MCF 10A (cell line): Measurements from ENCODE around the gene NBPF3. TPM values are rescaled to one million over a fixed set of nuclear protein-coding genes. Genes with fewer than 3 reads are reported as not detected.
"Not testable (repeated sequence)": the region's sequence is repeated elsewhere in the genome, so short reads cannot be mapped to it uniquely, and the experiment has no call there.

Source experiments
- BruUV-seq: library from RNA; stranded (reverse); fragments of 400-500 nt; replicated peaks from 2 replicates; lab custom pipeline; 2021; lab: Mats Ljungman, UMichigan
- CTCF ChIA-PET: fragments of 300-600 bp; sonication (Branson Sonifier 250); formaldehyde crosslinking; extraction: SDS; loops from one replicate; lab custom pipeline; 2021; ENCODE audit warnings: antibody characterized with exemption, inconsistent platforms; lab: Yijun Ruan, JAX
- POLR2A ChIA-PET: fragments of 300-600, 350-650 bp; sonication (Branson Sonifier 250); formaldehyde crosslinking; extraction: SDS; loops from one replicate; lab custom pipeline; 2020; ENCODE audit warnings: antibody characterized with exemption, inconsistent platforms; lab: Yijun Ruan, JAX
- DNase-seq: peaks from one replicate; pipeline ENCODE4 v3.0.0-alpha.2; 2018; ENCODE audit not compliant: unreplicated experiment
- H3K27ac Mint-ChIP-seq: one replicate; pipeline ENCODE4 v1.8.0; 2022; ENCODE audit warnings: mild to moderate bottlenecking, low read depth, mixed read lengths; ENCODE audit not compliant: unreplicated experiment
- H3K27me3 Mint-ChIP-seq: one replicate; pipeline ENCODE4 v1.8.0; 2022; ENCODE audit warnings: mixed read lengths; ENCODE audit not compliant: insufficient read depth, unreplicated experiment
- H3K36me3 Mint-ChIP-seq: one replicate; pipeline ENCODE4 v1.8.0; 2022; ENCODE audit warnings: mild to moderate bottlenecking, moderate library complexity, mixed read lengths; ENCODE audit not compliant: insufficient read depth, unreplicated experiment
- H3K4me1 Mint-ChIP-seq: one replicate; pipeline ENCODE4 v1.8.0; 2022; ENCODE audit warnings: mixed read lengths; ENCODE audit not compliant: insufficient read depth, unreplicated experiment
- H3K4me3 Mint-ChIP-seq: one replicate; pipeline ENCODE4 v1.8.0; 2022; ENCODE audit warnings: mild to moderate bottlenecking, moderate library complexity, mixed read lengths; ENCODE audit not compliant: unreplicated experiment
- H3K9me3 Mint-ChIP-seq: one replicate; pipeline ENCODE4 v1.8.0; 2022; ENCODE audit warnings: mixed read lengths; ENCODE audit not compliant: unreplicated experiment
- intact Hi-C: fragments of 100-400 bp; cut with micrococcal nuclease; formaldehyde crosslinking; loops from 2 replicates; pipeline ENCODE4 v1.14.1; 2022
- total RNA-seq: library from RNA; stranded (reverse); gene quantifications from 2 replicates; pipeline ENCODE4 v1.2.3, GENCODE V29; 2022
- TF ChIP-seq, protein P1 (sequence below): fragments of 200-600 bp; IDR thresholded peaks from one replicate; pipeline ENCODE4 v1.8.0; 2022; ENCODE audit warnings: antibody characterized with exemption, mild to moderate bottlenecking; ENCODE audit not compliant: unreplicated experiment

The NBPF3 gene
- total RNA-seq, 1 experiment from 2014 or later = 6.5 TPM

DNA sequence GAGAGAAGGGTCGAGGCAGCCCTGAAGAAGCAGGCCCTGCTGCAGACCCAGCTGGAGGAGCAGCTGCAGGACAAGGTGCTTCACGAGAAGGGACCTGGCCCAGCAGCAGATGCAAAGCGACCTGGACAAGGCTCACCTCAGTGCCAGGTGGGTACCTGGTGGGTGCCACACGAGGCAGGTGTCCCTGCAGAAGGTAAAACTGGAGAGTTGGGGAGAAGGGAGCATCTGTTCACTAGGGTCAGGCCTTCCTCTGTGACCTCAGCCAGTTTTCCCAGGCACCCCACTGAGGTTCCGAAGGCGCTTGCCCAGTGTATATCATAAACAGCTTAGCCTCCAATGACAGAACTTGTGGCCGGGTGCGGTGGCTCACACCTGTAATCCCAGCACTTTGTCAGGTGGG is 5.5 kb upstream of the NBPF3 start:
- TF ChIP-seq, protein P1, sequence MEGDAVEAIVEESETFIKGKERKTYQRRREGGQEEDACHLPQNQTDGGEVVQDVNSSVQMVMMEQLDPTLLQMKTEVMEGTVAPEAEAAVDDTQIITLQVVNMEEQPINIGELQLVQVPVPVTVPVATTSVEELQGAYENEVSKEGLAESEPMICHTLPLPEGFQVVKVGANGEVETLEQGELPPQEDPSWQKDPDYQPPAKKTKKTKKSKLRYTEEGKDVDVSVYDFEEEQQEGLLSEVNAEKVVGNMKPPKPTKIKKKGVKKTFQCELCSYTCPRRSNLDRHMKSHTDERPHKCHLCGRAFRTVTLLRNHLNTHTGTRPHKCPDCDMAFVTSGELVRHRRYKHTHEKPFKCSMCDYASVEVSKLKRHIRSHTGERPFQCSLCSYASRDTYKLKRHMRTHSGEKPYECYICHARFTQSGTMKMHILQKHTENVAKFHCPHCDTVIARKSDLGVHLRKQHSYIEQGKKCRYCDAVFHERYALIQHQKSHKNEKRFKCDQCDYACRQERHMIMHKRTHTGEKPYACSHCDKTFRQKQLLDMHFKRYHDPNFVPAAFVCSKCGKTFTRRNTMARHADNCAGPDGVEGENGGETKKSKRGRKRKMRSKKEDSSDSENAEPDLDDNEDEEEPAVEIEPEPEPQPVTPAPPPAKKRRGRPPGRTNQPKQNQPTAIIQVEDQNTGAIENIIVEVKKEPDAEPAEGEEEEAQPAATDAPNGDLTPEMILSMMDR = no peak
- Mint-ChIP-seq H3K27ac (no peak overlapping the region), H3K27me3 (no peaks in the 10 kb centered on the region), H3K4me1 (no peaks in the 10 kb centered on the region), H3K36me3 (peaks cover under 1% of the 10 kb centered on the region), H3K9me3 (no peaks in the 10 kb centered on the region), H3K4me3 (no peak overlapping the region)
- intact Hi-C loops = no loop called here
- no TSS peak for BruUV-seq
- CTCF ChIA-PET = no interaction called here
- POLR2A ChIA-PET = no interaction called here
- DNase-seq = no peak

DNA sequence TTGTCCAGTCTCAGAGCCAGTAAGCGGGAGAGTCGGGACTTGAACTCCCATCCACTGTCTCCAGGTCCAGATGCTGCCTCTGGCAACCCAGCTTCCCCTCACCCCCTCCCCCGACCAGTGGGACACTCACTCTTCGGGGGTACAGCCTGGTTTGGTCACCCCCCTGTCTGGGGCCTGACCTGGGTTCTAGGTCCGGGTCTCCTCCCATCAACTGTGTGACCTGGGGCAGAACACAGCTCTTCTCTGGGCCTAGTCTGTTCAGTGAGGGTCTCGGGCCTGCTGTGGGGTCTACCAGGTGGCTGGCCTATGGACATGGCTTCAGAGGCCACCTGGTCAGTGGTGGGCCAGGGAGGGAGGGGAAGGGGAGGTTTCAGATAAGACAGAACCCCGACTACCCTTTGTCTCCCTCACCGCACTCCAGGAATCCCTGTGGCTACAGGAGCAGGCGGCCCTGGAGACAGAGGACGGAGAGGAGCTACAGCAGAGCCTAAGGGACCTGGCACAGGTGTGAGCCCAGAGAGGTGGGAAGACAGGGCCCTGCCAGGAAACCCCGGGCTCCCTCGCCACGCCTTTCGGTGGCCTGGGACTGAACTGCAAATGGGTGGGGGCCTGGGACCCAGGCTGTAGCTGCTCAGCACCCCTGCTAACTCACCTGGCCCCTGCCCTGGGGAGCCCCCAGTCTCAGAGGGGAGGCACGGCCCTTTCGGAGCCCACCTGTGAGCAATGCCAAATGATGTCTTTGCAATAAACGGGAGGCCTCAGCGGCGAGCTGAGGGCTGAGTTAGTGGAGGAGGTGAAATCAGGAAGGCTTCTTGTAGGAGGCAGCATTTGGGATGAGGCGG is 4.1 kb upstream of the NBPF3 start:
- H3K27me3 Mint-ChIP-seq = no peaks in the 10 kb centered on the region
- no peaks in the 10 kb centered on the region for H3K9me3 Mint-ChIP-seq
- no TSS peak for BruUV-seq
- H3K4me3 Mint-ChIP-seq = no peak overlapping the region
- peaks cover 2% of the 10 kb centered on the region for H3K4me1 Mint-ChIP-seq
- POLR2A ChIA-PET = interaction anchor here (0.6 kb wide), 2 partner anchors 63 to 1521 kb away, joined by 3 read pairs; no protein-coding TSS in a partner anchor
- H3K36me3 Mint-ChIP-seq = peaks cover 6% of the 10 kb centered on the region
- TF ChIP-seq, protein P1 = no peak
- DNase-seq = no peak
- CTCF ChIA-PET = interaction anchor here (0.6 kb wide), 2 partner anchors 220 to 349 kb away, joined by 3 to 4 read pairs; no protein-coding TSS in a partner anchor
- intact Hi-C loops = no loop called here
- no peak overlapping the region for H3K27ac Mint-ChIP-seq

DNA sequence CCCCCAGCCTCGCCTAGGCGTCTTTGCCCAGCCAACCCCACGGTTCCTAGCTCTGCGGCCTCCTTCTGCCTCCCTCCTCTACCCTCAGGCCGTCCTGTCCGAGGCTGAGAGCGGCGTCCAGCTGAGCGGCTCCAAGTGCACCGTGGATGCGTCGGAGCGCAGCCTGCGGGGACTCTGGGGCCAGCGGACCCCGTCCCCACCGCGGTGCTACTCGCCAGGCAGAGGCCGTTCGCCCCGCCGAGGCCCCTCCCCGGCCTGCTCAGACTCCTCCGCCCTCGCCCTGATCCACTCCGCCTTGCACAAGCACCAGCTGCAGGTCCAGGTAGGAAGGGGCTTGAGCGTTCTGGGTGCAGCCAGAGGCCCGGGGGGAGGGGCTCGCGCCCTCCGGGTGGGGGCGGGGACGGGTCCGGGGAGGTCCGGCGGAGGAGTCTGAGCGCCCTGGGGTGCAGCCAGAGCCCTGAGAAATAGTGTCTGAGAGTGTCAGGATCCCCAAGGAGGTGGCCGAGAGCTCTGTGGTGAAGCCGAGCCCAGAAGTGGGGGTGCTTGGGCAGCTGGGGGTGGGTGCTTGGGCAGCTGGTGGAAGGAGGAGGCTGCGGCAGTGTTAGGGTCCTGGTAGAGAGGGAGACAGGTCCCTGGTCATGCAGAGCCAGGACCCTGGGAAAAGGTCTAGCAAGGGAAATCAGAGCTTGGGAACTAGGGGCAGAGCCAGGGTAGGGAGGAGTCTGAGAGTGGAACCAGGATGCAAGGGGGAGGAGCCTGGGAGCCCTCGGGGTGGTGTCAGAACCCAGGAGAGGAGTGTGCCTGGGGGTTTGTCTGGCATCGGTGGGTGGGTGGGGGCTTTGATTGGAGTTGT is 3.2 kb upstream of the NBPF3 start:
- POLR2A ChIA-PET = interaction anchor here (0.6 kb wide), 1 partner anchor 62 kb away, joined by 3 read pairs; no protein-coding TSS in a partner anchor
- no peak overlapping the region for H3K27ac Mint-ChIP-seq
- no peaks in the 10 kb centered on the region for H3K27me3 Mint-ChIP-seq
- TF ChIP-seq, protein P1 = no peak
- no peaks in the 10 kb centered on the region for H3K9me3 Mint-ChIP-seq
- intact Hi-C loops = no loop called here
- DNase-seq = no peak
- H3K4me1 Mint-ChIP-seq = peaks cover 4% of the 10 kb centered on the region
- BruUV-seq = no TSS peak
- H3K4me3 Mint-ChIP-seq = no peak overlapping the region
- peaks cover 6% of the 10 kb centered on the region for H3K36me3 Mint-ChIP-seq
- CTCF ChIA-PET = interaction anchor here (0.6 kb wide), 1 partner anchor 348 kb away, joined by 4 read pairs; no protein-coding TSS in a partner anchor

DNA sequence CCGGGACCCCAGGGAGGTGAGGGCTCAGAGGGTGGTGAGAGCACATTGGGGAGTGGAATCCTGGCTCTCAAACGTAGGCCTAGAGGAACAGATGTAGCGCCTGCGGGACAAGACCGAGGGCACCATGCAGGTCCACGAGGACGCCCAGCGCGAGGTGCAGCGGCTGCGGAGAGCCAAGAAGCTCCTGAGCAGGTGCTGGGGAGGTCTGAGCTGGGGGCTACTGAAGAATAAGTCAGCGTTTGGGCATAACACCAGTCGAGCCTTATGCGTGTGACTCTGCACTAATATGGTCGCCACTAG is 2.6 kb upstream of the NBPF3 start:
- H3K36me3 Mint-ChIP-seq = peaks cover 6% of the 10 kb centered on the region
- intact Hi-C loops = no loop called here
- no peak for DNase-seq
- no peak overlapping the region for H3K27ac Mint-ChIP-seq
- TF ChIP-seq, protein P1 = no peak
- ChIA-PET POLR2A (no interaction called here), CTCF (no interaction called here)
- no peaks in the 10 kb centered on the region for H3K9me3 Mint-ChIP-seq
- H3K4me3 Mint-ChIP-seq = no peak overlapping the region
- no TSS peak for BruUV-seq
- peaks cover 4% of the 10 kb centered on the region for H3K4me1 Mint-ChIP-seq
- H3K27me3 Mint-ChIP-seq = no peaks in the 10 kb centered on the region

DNA sequence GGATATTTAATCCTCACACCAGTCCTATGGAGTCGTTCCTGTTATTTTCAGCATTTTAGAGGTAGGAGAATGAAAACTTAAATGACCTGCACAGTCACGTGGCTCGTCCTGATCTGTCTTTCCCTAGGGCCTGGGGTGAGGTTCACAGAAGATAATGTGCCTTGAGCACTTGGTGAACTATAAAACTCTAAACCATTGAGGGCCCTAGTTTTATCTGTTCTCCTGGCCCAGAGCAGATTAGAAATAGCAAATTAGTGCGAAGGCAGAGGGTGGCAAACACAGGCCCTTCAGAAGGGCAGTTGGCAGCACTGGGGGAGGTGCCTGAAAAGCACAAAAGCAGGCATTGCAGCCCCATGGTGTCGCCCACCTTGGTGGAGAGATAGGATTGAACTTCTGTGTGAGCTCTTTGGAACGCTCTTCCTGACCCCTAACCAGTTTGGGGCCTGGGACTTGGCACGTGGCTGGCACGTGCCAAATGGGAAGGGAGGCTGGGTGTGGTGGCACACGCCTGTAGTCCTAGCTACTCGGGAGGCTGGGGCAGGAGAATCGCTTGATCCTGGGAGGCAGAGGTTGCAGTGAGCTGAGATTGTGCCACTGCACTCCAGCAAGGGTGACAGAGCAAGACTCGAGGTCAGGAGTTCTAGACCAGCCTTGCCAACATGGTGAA is 1.2 kb upstream of the NBPF3 start:
- H3K36me3 Mint-ChIP-seq, POLR2A ChIA-PET, BruUV-seq, H3K27ac Mint-ChIP-seq, H3K4me1 Mint-ChIP-seq, DNase-seq, H3K27me3 Mint-ChIP-seq, intact Hi-C loops, H3K9me3 Mint-ChIP-seq: not testable (repeated sequence)
- H3K4me3 Mint-ChIP-seq = peak overlapping the region; percentile 94
- CTCF ChIA-PET = interaction anchor here (0.6 to 1.1 kb wide), 3 partner anchors 84 to 184 kb away, joined by 3 read pairs; no protein-coding TSS in a partner anchor
